Limb (tissue), 2 donors: ENCODE results near the gene GSG1L.
A peak's percentile ranks its signal among the peaks of the same experiment; 100 is the strongest.
"Not testable (repeated sequence)": the region's sequence is repeated elsewhere in the genome, so short reads cannot be mapped to it uniquely, and the experiment has no call there.

Experiments used
- DNase-seq, 2 donors: peaks; one replicate each; pipeline ENCODE4 v3.0.0-alpha.2; 2016; ENCODE audit errors: extremely low spot score in 2 of 2

Gene GSG1L

GRCh38 chr16:27906883-27907282 lies 156.6 kb downstream of the GSG1L start:
- no peak for DNase-seq

GRCh38 chr16:27903046-27903655 lies 160.4 kb downstream of the GSG1L start:
- no peak for DNase-seq

- DNase-seq = no peak
Measured at GRCh38 chr16:27902551-27902950, 161.0 kb downstream of the GSG1L start.

GRCh38 chr16:27901956-27902355 lies 161.6 kb downstream of the GSG1L start:
- DNase-seq = no peak

- no peak for DNase-seq
Measured at GRCh38 chr16:27899736-27900135, 163.8 kb downstream of the GSG1L start.

GRCh38 chr16:27894386-27894785 lies 169.1 kb downstream of the GSG1L start:
- no peak for DNase-seq

- no peak for DNase-seq
Measured at GRCh38 chr16:27892879-27893278, 170.6 kb downstream of the GSG1L start.

- DNase-seq = no peak
Measured at GRCh38 chr16:27890866-27891265, 172.6 kb downstream of the GSG1L start.

- no peak for DNase-seq
Measured at GRCh38 chr16:27890006-27890405, 173.5 kb downstream of the GSG1L start.

GRCh38 chr16:27883576-27883975 lies 179.9 kb downstream of the GSG1L start:
- DNase-seq = no peak

- no peak for DNase-seq
Measured at GRCh38 chr16:27880287-27880686, 183.2 kb downstream of the GSG1L start.

GRCh38 chr16:27879601-27880247 lies 183.8 kb downstream of the GSG1L start:
- no peak for DNase-seq

GRCh38 chr16:27872627-27873026 lies 190.9 kb downstream of the GSG1L start:
- DNase-seq = not testable (repeated sequence)

GRCh38 chr16:27870116-27870798 lies 193.3 kb downstream of the GSG1L start:
- DNase-seq = no peak

- DNase-seq = no peak
Measured at GRCh38 chr16:27869411-27869810, 194.1 kb downstream of the GSG1L start.

- DNase-seq = no peak
Measured at GRCh38 chr16:27868180-27868579, 195.3 kb downstream of the GSG1L start.

GRCh38 chr16:27867122-27868110 lies 196.1 kb downstream of the GSG1L start:
- DNase-seq = peak in 1 of 2 donors; percentile 72

GRCh38 chr16:27863377-27863776 lies 200.1 kb downstream of the GSG1L start:
- no peak for DNase-seq

- DNase-seq = no peak
Measured at GRCh38 chr16:27862953-27863352, 200.6 kb downstream of the GSG1L start.

- DNase-seq = no peak
Measured at GRCh38 chr16:27860091-27860490, 203.4 kb downstream of the GSG1L start.

GRCh38 chr16:27859020-27859419 lies 204.5 kb downstream of the GSG1L start:
- DNase-seq = no peak

- DNase-seq = no peak
Measured at GRCh38 chr16:27853651-27854050, 209.9 kb downstream of the GSG1L start.
